Colon (tissue), 2 donors: ENCODE results near the gene OR56A3.
"Not testable (repeated sequence)": the region's sequence is repeated elsewhere in the genome, so short reads cannot be mapped to it uniquely, and the experiment has no call there.

ENCODE experiments used
- FAIRE-seq: peaks from 2 replicates; lab custom pipeline; 2012; peaks lifted over from hg19 to GRCh38; lab: Jason Lieb, UNC
- donor health status: control.
- donor health status: control.

The OR56A3 gene, protein sequence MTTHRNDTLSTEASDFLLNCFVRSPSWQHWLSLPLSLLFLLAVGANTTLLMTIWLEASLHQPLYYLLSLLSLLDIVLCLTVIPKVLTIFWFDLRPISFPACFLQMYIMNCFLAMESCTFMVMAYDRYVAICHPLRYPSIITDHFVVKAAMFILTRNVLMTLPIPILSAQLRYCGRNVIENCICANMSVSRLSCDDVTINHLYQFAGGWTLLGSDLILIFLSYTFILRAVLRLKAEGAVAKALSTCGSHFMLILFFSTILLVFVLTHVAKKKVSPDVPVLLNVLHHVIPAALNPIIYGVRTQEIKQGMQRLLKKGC

DNA sequence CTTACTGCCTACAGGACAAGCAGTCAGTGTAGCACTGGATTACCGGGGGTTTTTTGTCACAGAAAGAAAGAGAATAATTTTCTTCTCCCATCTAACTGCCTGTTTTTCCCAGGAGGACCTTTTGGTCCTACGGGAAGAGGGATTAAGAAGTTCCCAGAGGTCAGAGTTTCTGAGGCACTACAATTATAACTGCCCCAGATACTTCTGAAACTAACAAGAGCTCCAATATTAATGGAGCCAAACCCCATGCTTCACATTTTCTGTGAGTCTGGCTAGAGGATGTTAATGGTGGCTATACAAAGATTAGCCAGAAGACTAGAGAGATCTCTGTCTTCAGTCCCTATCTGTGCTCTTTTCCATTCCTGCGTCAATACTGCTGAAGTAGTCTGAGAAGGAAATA is at the start of gene OR56A3:
OR56A3 (plus strand) TSS at position 301 of the 400 bp plus-strand sequence. CDS start 5,096 bp downstream, outside the sequence.
- FAIRE-seq, result no peak

DNA sequence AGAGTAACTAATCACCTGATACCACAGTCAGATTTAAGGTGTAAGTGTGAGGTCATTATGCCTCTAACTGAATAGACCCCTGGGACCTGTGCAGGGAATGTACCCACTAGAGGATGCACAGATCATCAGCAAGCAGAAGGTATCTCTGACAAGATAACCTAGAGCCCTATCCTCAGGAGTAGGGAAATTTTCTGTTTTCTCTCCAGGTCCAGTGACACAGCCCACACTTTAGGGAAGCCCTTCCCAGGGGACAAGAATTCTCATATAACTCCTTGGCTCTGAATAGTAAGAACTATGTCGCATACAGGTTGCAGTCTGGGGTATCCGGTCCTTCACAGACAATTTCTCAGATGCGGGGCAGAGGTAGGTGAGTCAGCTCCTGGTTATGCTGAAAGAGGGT is 49.1 kb upstream of the OR56A3 start, which contains the start of gene OR52E5:
OR52E5 (plus strand) TSS at position 301 of the 400 bp plus-strand sequence. CDS start 7,569 bp downstream, outside the sequence.
- no peak for FAIRE-seq

GRCh38 chr11:5899534-5899933 is 42.5 kb upstream of the OR56A3 start:
- FAIRE-seq, result no peak

- FAIRE-seq, result no peak
Observed at GRCh38 chr11:5910540-5910939, 31.5 kb upstream of the OR56A3 start.

DNA sequence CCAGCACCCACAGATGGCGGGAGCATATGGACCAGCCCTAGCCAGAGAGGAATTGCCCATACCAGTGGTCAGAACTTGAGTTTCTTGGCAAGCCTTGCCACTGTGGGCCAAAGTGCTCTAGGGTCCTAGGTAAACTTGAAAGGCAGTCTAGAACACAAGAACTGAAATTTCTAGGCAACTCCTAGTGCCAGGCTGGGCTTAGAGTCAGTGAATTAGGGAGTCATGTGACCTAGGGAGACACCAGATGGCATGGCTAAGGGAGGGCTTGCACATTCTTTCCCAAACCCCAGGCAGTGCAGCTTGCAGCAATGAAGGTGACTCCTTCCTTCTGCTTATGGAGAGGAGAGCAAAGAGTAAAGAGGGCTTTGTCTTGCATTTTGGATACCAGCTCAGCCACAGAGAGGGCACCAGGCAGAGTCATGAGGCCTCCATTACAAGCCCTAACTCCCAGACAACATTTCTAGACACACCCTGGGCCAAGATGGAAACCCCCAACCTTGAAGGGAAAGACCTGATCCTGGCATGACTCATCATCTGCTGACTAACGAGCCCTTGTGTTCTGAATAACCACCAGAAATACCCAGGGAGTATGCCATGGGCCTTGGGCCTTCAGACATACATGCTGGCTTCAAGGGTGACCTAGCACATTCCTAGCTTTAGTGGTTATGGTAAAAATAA is 19.2 kb upstream of the OR56A3 start:
- no peak for FAIRE-seq

GRCh38 chr11:5923427-5923776 is 18.6 kb upstream of the OR56A3 start:
- FAIRE-seq, result no peak

- FAIRE-seq, result no peak
Observed at GRCh38 chr11:5923794-5924193, 18.3 kb upstream of the OR56A3 start.

DNA sequence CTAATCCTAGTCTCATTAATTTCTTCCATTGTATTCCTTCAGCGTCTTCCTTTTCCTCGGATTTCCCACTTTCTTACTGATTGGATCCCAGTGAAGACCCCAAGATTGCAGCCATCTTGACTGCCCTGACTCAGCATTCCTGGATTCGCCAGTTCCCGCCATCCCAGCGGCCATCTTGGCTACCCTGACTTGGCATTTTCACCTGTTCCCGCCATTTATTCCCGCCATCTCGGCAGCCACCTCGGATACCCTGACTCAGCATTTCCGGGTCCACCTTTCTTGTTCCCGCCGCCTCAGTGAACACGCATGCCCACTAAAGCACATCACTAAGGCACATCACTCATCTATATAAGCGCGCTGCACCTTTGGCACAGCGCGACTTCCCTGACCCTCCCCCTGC is 13.8 kb upstream of the OR56A3 start:
- no peak for FAIRE-seq

DNA sequence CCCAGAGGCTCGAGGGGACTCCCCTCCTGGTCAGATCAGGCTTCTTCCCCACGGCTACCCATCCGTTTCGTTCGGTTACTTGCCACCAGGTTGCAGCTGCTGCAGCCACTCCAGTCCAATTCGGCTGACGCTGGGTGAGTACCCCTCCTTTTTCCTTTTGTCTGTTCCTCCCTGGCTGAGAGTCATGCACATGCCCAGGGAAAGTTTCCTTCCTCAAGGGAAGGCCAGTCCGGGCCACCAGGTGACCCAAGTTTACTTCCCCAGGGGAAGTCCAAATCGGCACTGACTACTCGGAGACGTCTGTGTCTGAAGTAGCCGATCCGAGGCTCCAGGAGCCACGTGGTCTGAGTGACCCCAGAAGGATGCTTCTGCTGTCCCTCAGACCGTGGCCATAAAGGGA is 13.2 kb upstream of the OR56A3 start:
- FAIRE-seq, result no peak

GRCh38 chr11:5929571-5930368 is 12.3 kb upstream of the OR56A3 start:
- FAIRE-seq, result no peak

DNA sequence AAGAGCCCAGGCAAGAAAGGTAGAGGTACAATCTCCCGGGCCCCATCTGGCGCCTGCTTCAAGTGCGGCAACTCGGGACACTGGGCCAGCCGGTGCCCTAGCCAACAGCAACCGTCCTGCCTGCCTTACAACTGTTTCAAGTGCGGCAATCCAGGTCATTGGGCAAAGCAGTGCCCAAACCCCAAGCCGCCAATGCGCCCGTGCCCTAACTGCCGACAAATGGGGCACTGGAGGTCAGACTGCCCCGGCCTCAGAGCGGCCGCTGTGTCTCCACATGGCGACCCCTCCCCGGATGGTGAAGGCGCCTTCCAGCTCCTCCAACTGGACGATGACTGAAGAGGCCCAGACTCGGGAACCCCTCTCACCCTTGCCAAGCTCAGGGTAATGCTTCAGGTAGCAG is 11.4 kb upstream of the OR56A3 start:
- no peak for FAIRE-seq

DNA sequence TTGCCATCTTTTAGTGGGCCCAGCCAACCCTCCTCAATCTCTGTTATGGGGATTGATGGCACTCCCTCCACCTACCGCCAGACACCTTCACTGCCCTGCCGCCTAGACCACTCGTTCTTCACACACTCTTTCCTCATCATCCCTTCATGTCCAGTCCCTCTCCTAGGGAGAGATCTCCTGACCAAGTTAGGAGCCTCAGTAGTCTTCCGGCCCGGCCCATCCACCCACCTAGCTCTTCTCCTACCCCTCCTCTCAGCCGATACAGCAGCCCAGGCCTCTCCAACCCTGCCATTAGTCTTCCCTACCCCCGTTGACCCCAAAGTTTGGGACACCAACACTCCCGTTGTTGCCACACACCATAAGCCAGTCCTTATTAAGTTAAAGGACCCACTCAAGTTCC is 11.0 kb upstream of the OR56A3 start:
- no peak for FAIRE-seq

DNA sequence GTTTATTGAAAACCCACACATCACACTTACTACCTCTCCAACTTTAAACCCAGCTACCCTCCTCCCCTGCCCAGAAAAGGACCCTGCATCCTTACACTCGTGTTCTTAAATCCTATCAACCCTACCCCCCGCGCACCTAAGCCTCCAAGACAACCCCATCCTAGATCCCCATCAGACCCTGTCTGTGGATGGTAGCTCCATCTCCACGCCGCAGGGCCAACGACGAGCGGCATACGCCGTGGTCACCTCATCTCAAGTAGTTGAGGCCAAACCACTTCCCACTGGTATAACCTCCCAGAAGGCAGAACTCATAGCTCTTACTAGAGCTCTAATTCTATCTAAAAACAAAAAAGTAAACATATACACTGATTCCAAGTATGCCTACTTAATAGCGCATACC is 9.4 kb upstream of the OR56A3 start:
- no peak for FAIRE-seq

GRCh38 chr11:5933116-5933515 is 8.9 kb upstream of the OR56A3 start:
- no peak for FAIRE-seq

- FAIRE-seq, result no peak
Observed at GRCh38 chr11:5937868-5938602, 4.0 kb upstream of the OR56A3 start.

DNA sequence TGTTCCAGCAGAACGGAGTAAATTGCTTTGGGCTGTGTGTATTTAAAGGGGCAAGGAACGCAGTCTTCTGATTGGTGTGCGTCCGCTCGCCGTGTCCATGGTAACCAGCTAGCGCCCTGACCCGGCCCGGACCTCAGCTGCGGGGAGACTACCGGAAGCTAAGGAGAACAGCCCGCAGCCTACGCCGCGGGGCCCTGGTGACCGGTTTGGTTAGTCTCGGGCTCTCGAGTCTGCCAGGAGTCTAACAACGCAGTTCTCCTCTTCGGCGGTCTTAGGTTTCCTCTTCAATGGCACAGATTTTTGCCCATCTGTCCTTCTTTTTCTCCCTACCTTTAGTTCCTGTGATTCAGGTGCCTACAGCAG is 3.5 kb upstream of the OR56A3 start:
- no peak for FAIRE-seq

DNA sequence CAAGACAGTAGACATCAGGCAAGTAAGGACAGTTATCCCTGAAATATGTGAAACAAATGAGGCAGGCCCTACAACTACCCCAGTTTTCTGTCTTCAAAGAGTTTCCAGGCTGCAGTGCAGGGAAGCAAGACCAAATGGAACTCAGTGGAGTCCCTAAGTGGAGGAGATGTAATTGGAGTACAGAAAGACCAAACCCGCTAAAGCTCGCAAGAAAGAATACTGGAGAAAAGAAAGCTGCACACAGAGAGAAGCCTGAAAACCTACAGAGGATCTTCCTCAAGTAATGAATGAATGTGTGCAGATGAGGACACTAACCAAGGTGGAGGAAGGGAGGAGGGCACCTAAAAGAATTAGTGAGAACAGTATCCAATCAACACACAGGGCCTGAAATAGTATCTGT is 1.3 kb upstream of the OR56A3 start:
- FAIRE-seq, result no peak

- FAIRE-seq, result no peak
Observed at GRCh38 chr11:5955586-5955985, 13.5 kb downstream of the OR56A3 start.

DNA sequence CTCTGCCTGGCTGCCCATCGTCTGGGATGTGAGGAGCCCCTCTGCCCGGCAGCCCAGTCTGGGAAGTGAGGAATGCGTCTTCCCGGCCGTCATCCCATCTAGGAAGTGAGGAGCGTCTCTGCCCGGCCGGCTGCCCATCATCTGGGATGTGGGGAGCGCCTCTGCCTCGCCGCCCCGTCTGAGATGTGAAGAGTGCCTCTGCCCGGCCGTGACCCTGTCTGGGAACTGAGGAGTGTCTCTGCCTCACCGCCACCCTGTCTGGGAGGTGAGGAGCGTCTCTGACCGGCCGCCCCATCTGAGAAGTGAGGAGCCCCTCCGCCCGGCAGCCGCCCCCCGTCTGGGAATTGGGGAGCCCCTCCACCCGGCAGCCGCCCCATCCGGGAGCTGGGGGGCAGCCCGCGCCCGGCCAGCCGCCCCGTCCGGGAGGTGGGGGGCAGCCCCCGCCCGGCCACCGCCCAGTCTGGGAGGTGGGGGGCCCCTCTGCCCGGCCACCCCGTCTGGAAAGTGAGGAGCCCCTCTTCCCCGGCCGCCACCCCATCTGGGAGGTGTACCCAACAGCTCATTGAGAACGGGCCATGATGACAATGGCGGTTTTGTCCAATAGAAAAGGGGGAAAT is 18.8 kb downstream of the OR56A3 start:
- FAIRE-seq, result not testable (repeated sequence)

GRCh38 chr11:5966958-5967357 is 24.9 kb downstream of the OR56A3 start:
- FAIRE-seq, result no peak

- no peak for FAIRE-seq
Observed at GRCh38 chr11:5967708-5968107, 25.7 kb downstream of the OR56A3 start.

- FAIRE-seq, result no peak
Observed at GRCh38 chr11:5968394-5968793, 26.3 kb downstream of the OR56A3 start, which contains the start of gene OR56A5. TSS of gene OR56A5 (minus strand) at chr11:5968494. CDS start at chr11:5968494, 0 bp downstream.
